ENCODE measurements around the gene ATP1B4.

ATP1B4 gene

GRCh38 chrX:120377179-120377578 is 15.3 kb downstream of the ATP1B4 start:
- DNase-seq, result no peak

- DNase-seq, result no peak
Observed at GRCh38 chrX:120377715-120378114, 15.8 kb downstream of the ATP1B4 start.

GRCh38 chrX:120378570-120378969 is 16.7 kb downstream of the ATP1B4 start:
- DNase-seq, result no peak

GRCh38 chrX:120379937-120380681 is 18.2 kb downstream of the ATP1B4 start:
- no peak for DNase-seq

GRCh38 chrX:120380699-120381098 is 18.8 kb downstream of the ATP1B4 start:
- DNase-seq, result no peak

- DNase-seq, result no peak
Observed at GRCh38 chrX:120401301-120401700, 39.4 kb downstream of the ATP1B4 start.

GRCh38 chrX:120402369-120402768 is 40.5 kb downstream of the ATP1B4 start:
- no peak for DNase-seq

GRCh38 chrX:120406638-120407037 is 44.7 kb downstream of the ATP1B4 start:
- no peak for DNase-seq

GRCh38 chrX:120408168-120408567 is 46.3 kb downstream of the ATP1B4 start:
- DNase-seq, result no peak

- no peak for DNase-seq
Observed at GRCh38 chrX:120419463-120419862, 57.6 kb downstream of the ATP1B4 start.

GRCh38 chrX:120426599-120426998 is 64.7 kb downstream of the ATP1B4 start:
- DNase-seq, result no peak

- no peak for DNase-seq
Observed at GRCh38 chrX:120428309-120428708, 66.4 kb downstream of the ATP1B4 start.

GRCh38 chrX:120429776-120430540 is 68.1 kb downstream of the ATP1B4 start:
- DNase-seq, result no peak
